Epithelial cell of esophagus (primary cell): ENCODE measurements around the gene FKBP2.

ENCODE experiments used
- DNase-seq: peaks from one replicate; pipeline ENCODE4 v3.0.0; 2010; ENCODE audit warnings: low read depth
- H3K4me3 ChIP-seq: 2 replicates; pipeline ENCODE4 v1.5.1; 2011; ENCODE audit warnings: mild to moderate bottlenecking, low read length, control low read depth
- TF ChIP-seq, protein P1 (sequence below): IDR thresholded peaks from 2 replicates; pipeline ENCODE4 v1.5.1; 2011; ENCODE audit warnings: low read depth, mild to moderate bottlenecking, low read length, control low read depth, inconsistent platforms; ENCODE audit not compliant: insufficient read depth; ENCODE audit errors: missing control alignments

Gene FKBP2

DNA sequence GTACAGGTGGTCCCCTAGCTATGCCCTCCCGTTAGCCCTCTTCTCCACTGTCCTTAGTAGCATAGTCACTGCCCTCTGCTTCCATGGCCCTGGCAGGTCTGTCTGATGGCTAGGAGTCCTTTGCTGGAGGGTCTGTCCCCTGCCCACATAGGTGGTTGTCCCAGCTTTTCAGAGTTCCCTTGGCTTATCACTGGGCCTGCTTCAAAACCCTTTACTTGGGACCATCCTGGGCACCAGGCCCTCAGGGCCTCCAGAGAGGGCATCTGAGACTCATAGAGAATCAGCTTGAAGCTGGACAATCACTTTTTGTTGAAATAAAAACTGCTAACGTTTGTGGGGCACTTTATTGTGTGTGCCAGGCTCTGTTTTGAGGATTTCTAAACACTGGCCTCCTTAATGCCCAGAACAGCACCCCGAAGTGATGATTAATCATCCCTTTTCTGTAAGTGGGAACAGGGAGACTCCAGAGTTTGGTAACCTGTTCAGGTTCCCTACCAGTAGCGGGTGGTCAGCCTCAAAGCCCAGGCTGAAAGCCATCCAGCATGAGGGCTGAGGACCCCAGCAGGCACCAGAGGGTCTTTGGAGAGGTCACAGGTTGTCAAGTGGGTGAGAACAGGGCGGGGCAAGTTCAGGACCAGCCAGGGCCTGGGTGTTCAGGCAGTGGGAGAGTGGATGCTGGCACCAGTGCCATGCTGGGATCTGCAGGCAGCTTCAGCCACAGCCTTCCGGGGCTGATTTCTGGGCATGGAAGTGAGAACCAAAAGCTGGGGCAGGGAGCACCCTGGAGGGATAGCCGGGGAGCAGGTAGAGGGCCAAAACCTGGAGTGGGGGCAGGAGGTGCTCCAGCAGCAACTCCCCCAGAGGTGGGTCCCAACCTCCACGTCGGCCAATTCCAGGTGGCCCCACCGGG is 49.7 kb downstream of the FKBP2 start:
- no peak overlapping the region for H3K4me3 ChIP-seq
- no peak for DNase-seq
- TF ChIP-seq, protein P1, sequence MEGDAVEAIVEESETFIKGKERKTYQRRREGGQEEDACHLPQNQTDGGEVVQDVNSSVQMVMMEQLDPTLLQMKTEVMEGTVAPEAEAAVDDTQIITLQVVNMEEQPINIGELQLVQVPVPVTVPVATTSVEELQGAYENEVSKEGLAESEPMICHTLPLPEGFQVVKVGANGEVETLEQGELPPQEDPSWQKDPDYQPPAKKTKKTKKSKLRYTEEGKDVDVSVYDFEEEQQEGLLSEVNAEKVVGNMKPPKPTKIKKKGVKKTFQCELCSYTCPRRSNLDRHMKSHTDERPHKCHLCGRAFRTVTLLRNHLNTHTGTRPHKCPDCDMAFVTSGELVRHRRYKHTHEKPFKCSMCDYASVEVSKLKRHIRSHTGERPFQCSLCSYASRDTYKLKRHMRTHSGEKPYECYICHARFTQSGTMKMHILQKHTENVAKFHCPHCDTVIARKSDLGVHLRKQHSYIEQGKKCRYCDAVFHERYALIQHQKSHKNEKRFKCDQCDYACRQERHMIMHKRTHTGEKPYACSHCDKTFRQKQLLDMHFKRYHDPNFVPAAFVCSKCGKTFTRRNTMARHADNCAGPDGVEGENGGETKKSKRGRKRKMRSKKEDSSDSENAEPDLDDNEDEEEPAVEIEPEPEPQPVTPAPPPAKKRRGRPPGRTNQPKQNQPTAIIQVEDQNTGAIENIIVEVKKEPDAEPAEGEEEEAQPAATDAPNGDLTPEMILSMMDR, result no peak

DNA sequence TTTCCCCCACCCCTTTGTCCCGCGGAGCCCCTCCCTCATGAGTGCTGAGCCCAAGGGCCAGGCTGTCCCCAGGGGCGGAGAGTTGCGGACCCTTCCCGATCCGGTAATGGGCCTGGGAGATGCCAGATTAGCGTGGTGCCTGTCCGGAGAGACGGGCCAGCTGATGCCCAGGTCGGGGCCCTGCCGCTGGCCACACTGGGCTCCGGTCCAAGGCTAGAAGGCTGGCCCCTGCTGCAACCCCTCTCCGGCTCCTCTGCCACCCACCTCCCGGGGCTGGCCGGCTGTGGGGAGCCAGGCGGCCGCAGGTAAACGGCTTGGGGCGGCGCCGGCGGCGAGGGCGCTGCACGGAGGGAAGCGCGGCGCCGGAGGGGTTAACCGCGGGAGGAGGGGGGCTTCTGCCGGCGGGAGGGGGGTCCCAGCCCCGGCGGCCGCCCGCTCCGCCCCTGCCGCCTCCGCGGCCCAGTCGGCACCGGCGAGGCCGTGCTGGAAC is 50.4 kb downstream of the FKBP2 start, which contains the start of gene KCNK4:
KCNK4 (plus strand) TSS at position 41 of the 490 bp plus-strand sequence. CDS start 1,717 bp downstream, outside the sequence.
- DNase-seq, result no peak
- no peak within 1 kb of the TSS for H3K4me3 ChIP-seq
- TF ChIP-seq, protein P1, result no peak

DNA sequence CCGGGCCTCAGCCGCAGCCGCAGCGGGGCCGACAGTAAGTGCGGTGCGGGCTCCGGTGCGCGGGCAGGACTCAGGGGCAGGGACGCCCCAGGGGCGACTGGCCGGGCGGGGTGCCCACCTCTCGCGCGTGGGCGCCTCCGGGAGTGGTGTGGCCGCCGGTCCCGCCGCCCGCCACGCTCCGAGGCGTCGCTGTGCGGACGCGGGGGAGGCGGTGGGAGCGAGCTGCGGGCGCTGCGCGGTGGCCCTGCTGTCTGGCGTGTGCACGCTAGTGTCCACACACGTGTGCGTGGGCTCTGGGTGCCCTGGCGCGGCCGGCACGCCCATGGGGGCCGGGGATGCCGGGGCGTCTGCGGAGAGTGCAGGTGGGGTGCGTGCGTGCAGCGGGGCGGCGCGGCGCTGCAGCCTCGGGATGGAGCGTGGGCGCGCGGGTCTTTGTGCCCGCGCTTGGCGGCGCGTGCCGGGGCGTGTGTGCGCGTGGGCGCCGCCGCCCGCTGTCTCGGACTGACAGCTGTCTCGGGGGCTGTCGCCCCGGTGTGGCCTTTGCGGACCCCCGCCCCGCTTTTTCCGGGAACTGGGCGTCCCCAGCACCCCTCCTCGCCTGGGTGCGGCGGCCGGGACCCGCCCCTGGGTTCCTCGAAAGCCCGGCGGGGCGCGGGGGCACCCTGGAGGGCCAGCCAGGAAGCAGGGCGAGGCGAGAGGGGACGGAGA is 51.0 kb downstream of the FKBP2 start:
- peak overlapping the region; percentile 3 for H3K4me3 ChIP-seq
- TF ChIP-seq, protein P1, result no peak
- DNase-seq, result no peak

DNA sequence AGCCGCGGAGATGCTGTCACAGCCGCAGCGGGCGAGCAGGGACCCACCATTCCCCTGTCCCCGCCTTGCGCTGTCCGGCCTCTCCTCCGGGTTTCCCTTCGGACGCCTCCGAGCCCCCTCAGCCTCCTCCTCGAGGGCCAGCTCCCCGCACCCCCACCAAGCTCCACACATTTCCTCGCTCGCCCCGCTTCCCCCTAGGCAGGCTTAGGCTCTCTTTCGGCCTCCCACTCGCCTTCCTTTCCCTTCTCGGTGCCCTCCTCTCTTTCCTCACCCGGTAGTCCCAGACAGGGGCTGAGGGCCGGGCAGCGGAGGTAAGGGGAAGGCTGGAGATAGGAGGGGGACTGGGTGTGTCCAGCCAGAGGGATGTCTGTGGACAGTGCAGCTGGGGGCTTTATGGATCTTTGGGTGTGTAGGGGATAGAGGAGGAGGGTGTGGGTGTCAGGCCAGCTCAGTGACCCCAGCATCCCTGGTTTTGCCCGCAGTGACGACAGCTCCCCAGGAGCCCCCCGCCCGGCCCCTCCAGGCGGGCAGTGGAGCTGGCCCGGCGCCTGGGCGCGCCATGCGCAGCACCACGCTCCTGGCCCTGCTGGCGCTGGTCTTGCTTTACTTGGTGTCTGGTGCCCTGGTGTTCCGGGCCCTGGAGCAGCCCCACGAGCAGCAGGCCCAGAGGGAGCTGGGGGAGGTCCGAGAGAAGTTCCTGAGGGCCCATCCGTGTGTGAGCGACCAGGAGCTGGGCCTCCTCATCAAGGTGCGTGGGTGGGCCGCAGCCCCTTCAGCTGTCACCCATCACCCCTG is 51.8 kb downstream of the FKBP2 start:
- H3K4me3 ChIP-seq, result peak overlapping the region; percentile 3
- DNase-seq, result no peak
- TF ChIP-seq, protein P1, result no peak
